Left lung (tissue), 10 donors: ENCODE data around the gene SKIL. TPM values are rescaled to one million over a fixed set of nuclear protein-coding genes. Genes with fewer than 3 reads are reported as not detected.

Source experiments
- ATAC-seq: fragments of 200-7000 bp; cut with Tn5 transposase; one replicate; pipeline ENCODE4 v1.9.1; 2020; ENCODE audit warnings: moderate library complexity
- DNase-seq, 4 donors: peaks; one replicate each; pipeline ENCODE4 v3.0.0-alpha.2; 2013 to 2020
- H3K27ac ChIP-seq, 2 donors: fragments of 200-600 bp; sonication (generic) in 1 of 2; one replicate each; pipeline versions ENCODE4 v1.5.0 to v1.8.0; 2020 to 2021
- H3K27me3 ChIP-seq, 2 donors: fragments of 200-600 bp; sonication (generic) in 1 of 2; one replicate each; pipeline versions ENCODE4 v1.5.0 to v1.8.0; 2020 to 2021
- H3K36me3 ChIP-seq, 2 donors: fragments of 200-600 bp; sonication (generic) in 1 of 2; one replicate each; pipeline versions ENCODE4 v1.5.0 to v1.8.0; 2020 to 2021
- H3K4me1 ChIP-seq, 2 donors: fragments of 200-600 bp; one replicate each; pipeline ENCODE4 v1.8.0; 2021
- H3K4me3 ChIP-seq, 2 donors: fragments of 200-600 bp; sonication (generic) in 1 of 2; one replicate each; pipeline versions ENCODE4 v1.5.0 to v1.8.0; 2020 to 2021; ENCODE audit warnings: mild to moderate bottlenecking in 1 of 2
- H3K9me3 ChIP-seq, 2 donors: fragments of 200-600 bp; sonication (generic) in 1 of 2; one replicate each; pipeline versions ENCODE4 v1.5.0 to v1.8.0; 2020 to 2021
- CTCF ChIP-seq, 2 donors: fragments of 200-600 bp; sonication (generic) in 1 of 2; IDR thresholded peaks; one replicate each; pipeline versions ENCODE4 v1.5.0 to v1.8.0; 2021; ENCODE audit warnings: antibody characterized with exemption in 2 of 2
- intact Hi-C, 2 donors: fragments of 100-400 bp; cut with DNase I; formaldehyde crosslinking; loops; one replicate each; pipeline versions ENCODE4 v1.11.2 to v1.14.2; 2022
- polyA plus RNA-seq, 6 donors: library from polyadenylated mRNA; unstranded; fragments of 120-200 nt; gene quantifications; one replicate each; pipeline ENCODE4 v1.2.1, GENCODE V29; 2013; ENCODE audit not compliant: insufficient read length in 6 of 6
- total RNA-seq, 2 donors: library from RNA; stranded (reverse); fragmentation: NEBNext Ultra II Directional; extraction: Animal tissue kit (Norgen Biotek cat#: 25700); gene quantifications; one replicate each; pipeline ENCODE4 v1.2.1, GENCODE V29; 2021
- donor health status: DM: no; HTN: yes; CAD: no.
- donor health status: DM: no; HTN: no; CAD: no.

Gene SKIL
- total and polyA plus RNA-seq, 8 donors: 49.7 to 109 (median 58.7) TPM

GRCh38 chr3:170421758-170422157 lies 64.2 kb downstream of the SKIL start:
- H3K4me3 ChIP-seq: no peak overlapping the region
- intact Hi-C loops: no loop called here
- peaks cover 10 to 21% of the 10 kb centered on the region in 2 donors for H3K4me1 ChIP-seq
- H3K9me3 ChIP-seq: no peaks in the 10 kb centered on the region
- no peak for TF ChIP-seq CTCF (IDR thresholded peaks at IDR 0.05)
- H3K36me3 ChIP-seq: no peaks in the 10 kb centered on the region
- ATAC-seq (no peak), DNase-seq (no peak)
- peaks cover 13 to 46% of the 10 kb centered on the region in 2 donors for H3K27me3 ChIP-seq
- H3K27ac ChIP-seq: no peak overlapping the region

GRCh38 chr3:170423001-170423615 lies 65.6 kb downstream of the SKIL start:
- no peak for ATAC-seq
- H3K9me3 ChIP-seq: no peaks in the 10 kb centered on the region

GRCh38 chr3:170424879-170425278 lies 67.4 kb downstream of the SKIL start:
- no peaks in the 10 kb centered on the region for H3K9me3 ChIP-seq
- ATAC-seq: no peak
- H3K4me3 ChIP-seq: no peak overlapping the region
- H3K27ac ChIP-seq: peak overlapping the region in 1 of 2 donors; percentile 20
- H3K4me1 ChIP-seq: peaks cover 0 to 4% of the 10 kb centered on the region in 2 donors
- H3K27me3 ChIP-seq: peaks cover 1 to 16% of the 10 kb centered on the region in 2 donors
- intact Hi-C loops: no loop called here
- no peak for TF ChIP-seq CTCF (IDR thresholded peaks at IDR 0.05)
- DNase-seq: no peak
- H3K36me3 ChIP-seq: no peaks in the 10 kb centered on the region

More at GRCh38 chr3:170423001-170423615, 65.6 kb downstream of the SKIL start:
- Histone ChIP-seq H3K4me1 (peaks cover 10 to 21% of the 10 kb centered on the region in 2 donors), H3K27ac (no peak overlapping the region), H3K36me3 (no peaks in the 10 kb centered on the region), H3K27me3 (peaks cover 13 to 34% of the 10 kb centered on the region in 2 donors), H3K4me3 (no peak overlapping the region)
- intact Hi-C loops: no loop called here
- DNase-seq: no peak
- TF ChIP-seq CTCF (IDR thresholded peaks at IDR 0.05): no peak

- no peak for TF ChIP-seq CTCF (IDR thresholded peaks at IDR 0.05)
- DNase-seq (no peak), ATAC-seq (no peak)
- peaks cover 0 to 8% of the 10 kb centered on the region in 2 donors for H3K27me3 ChIP-seq
- peak overlapping the region; percentile 19 to 20 for H3K27ac ChIP-seq
- no peaks in the 10 kb centered on the region for H3K9me3 ChIP-seq
- intact Hi-C loops: no loop called here
- no peaks in the 10 kb centered on the region for H3K4me1 ChIP-seq
- no peak overlapping the region for H3K4me3 ChIP-seq
- no peaks in the 10 kb centered on the region for H3K36me3 ChIP-seq
Measured at GRCh38 chr3:170425491-170426239, 68.2 kb downstream of the SKIL start.

GRCh38 chr3:170426240-170426797 lies 68.8 kb downstream of the SKIL start:
- Histone ChIP-seq H3K27me3 (peaks cover 0 to 1% of the 10 kb centered on the region in 2 donors), H3K27ac (peak overlapping the region in 1 of 2 donors; percentile 20), H3K4me3 (no peak overlapping the region), H3K4me1 (no peaks in the 10 kb centered on the region), H3K36me3 (no peaks in the 10 kb centered on the region), H3K9me3 (no peaks in the 10 kb centered on the region)
- ATAC-seq: no peak
- DNase-seq: no peak
- intact Hi-C loops: no loop called here
- no peak for TF ChIP-seq CTCF (IDR thresholded peaks at IDR 0.05)
